COLO829 (cell line): ENCODE measurements around the gene CTNNB1.

Experiments used
- DNase-seq: peaks from one replicate; pipeline ENCODE4 v3.0.0; 2012; ENCODE audit warnings: low spot score

Gene CTNNB1

GRCh38 chr3:41219424-41219823 is 20.1 kb downstream of the CTNNB1 start:
- no peak for DNase-seq

- DNase-seq, result no peak
These were observed 21.8 kb downstream of the CTNNB1 start for GRCh38 chr3:41220906-41221677.

DNA sequence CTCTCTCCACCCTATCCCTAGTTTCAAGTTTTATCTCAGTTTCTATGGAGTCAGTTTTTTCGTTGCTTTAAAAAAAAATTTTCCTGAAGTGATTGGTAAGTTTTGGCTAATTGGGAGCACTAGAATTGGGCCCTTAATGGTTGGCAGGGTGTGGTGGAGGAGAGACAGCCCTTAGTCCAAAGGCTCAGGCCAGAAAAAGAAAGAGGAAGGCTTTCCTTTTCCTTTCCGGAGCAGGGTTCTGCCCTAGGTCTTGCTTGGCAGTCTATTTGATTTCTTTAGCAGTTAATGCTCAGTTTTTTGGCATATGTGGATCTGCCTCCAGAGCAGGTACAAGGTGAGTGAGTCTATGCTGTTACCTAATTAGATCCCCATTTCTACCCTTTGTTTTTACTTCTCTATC is 22.7 kb downstream of the CTNNB1 start:
- DNase-seq, result no peak

DNA sequence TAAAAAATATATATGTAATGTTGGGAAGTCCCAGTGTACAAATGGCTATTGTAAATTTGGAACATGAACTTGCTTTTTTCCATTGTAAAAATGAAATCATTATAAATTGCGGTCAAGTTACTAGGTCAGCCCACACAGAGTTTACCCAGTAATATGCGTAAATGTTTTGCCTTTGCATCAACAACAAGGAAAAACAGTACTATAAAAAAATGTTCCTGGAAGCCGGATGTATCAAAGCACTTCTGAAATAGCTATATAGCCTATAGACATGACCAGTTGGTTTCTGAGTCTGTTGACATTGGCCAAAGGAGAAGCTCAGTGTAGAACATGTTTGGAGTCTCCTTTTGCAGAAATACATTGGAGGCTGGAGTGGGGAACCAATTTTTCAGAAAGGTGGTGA is 23.2 kb downstream of the CTNNB1 start:
- DNase-seq, result no peak

- no peak for DNase-seq
These were observed 23.8 kb downstream of the CTNNB1 start for GRCh38 chr3:41223078-41223477.

- no peak for DNase-seq
These were observed 24.4 kb downstream of the CTNNB1 start for GRCh38 chr3:41223691-41224090.

DNA sequence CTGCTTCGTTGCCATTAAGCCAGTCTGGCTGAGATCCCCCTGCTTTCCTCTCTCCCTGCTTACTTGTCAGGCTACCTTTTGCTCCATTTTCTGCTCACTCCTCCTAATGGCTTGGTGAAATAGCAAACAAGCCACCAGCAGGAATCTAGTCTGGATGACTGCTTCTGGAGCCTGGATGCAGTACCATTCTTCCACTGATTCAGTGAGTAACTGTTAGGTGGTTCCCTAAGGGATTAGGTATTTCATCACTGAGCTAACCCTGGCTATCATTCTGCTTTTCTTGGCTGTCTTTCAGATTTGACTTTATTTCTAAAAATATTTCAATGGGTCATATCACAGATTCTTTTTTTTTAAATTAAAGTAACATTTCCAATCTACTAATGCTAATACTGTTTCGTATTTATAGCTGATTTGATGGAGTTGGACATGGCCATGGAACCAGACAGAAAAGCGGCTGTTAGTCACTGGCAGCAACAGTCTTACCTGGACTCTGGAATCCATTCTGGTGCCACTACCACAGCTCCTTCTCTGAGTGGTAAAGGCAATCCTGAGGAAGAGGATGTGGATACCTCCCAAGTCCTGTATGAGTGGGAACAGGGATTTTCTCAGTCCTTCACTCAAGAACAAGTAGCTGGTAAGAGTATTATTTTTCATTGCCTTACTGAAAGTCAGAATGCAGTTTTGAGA is 25.0 kb downstream of the CTNNB1 start:
- no peak for DNase-seq

- DNase-seq, result peak; percentile 80
These were observed 35.8 kb downstream of the CTNNB1 start for GRCh38 chr3:41234823-41235721.

GRCh38 chr3:41236228-41236627 is 36.9 kb downstream of the CTNNB1 start:
- no peak for DNase-seq

GRCh38 chr3:41237907-41238306 is 38.6 kb downstream of the CTNNB1 start:
- DNase-seq, result no peak

DNA sequence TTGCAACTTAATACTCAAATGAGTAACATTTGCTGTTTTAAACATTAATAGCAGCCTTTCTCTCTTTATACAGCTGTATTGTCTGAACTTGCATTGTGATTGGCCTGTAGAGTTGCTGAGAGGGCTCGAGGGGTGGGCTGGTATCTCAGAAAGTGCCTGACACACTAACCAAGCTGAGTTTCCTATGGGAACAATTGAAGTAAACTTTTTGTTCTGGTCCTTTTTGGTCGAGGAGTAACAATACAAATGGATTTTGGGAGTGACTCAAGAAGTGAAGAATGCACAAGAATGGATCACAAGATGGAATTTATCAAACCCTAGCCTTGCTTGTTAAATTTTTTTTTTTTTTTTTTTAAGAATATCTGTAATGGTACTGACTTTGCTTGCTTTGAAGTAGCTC is 40.3 kb downstream of the CTNNB1 start:
- no peak for DNase-seq

- no peak for DNase-seq
These were observed 41.9 kb downstream of the CTNNB1 start for GRCh38 chr3:41241161-41241560.

- DNase-seq, result no peak
These were observed 42.7 kb downstream of the CTNNB1 start for GRCh38 chr3:41241800-41242571.

GRCh38 chr3:41243183-41243582 is 43.9 kb downstream of the CTNNB1 start:
- DNase-seq, result no peak

- DNase-seq, result no peak
These were observed 45.5 kb downstream of the CTNNB1 start for GRCh38 chr3:41244620-41245336.

GRCh38 chr3:41247055-41248004 is 48.0 kb downstream of the CTNNB1 start:
- peak; percentile 73 for DNase-seq

- no peak for DNase-seq
These were observed 49.2 kb downstream of the CTNNB1 start for GRCh38 chr3:41248525-41248924.

DNA sequence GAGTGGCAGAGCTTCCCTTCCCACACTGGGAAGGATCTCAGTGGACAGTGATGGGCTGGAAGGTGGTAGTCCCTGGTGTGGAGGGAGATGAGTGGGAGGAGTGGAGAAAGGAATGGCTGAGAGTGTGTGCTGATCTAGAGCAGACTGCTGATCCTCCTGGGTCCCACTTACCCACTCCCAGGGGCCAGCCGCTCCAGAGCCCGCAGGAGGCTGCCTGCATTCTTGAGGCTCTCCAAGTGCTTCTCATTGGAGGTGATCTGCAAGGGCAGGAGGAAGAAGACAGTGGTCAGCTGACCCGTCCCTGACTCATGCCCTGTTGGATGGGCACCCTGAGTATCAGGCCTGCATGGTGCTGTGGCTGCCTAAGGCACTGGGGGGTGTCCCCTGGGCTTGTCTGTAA is 50.0 kb downstream of the CTNNB1 start:
- DNase-seq, result no peak

DNA sequence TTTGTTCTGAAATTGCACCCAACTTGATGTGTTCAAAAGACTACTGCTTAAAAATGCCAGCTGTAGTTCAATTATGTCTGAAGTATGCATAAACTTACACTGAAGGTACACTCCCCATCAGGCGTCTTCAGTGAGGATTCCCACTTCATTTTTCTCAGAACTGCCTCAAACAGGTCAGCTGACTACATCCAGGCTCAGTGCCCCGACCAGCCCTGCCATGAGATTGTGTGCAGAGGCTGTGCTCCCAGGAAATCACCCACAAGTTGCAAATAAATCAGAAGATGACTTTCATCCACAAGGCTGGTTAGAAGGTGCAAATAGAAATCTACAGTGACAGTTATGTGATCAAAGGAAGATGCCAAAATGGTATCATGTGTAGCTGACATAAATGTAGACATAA is 51.5 kb downstream of the CTNNB1 start:
- DNase-seq, result no peak

- no peak for DNase-seq
These were observed 52.3 kb downstream of the CTNNB1 start for GRCh38 chr3:41251593-41251992.
